C4-2B (cell line): ENCODE data around the gene GALNT10.

Experiments
- ZFX ChIP-seq: fragments of 450-650 bp; IDR thresholded peaks from 2 replicates; pipeline ENCODE4 v1.6.1; 2017
- TF ChIP-seq, protein P1 (sequence below): fragments of 450-650 bp; conservative IDR thresholded peaks from 2 replicates; pipeline ENCODE4 v1.5.1; 2017; ENCODE audit warnings: mild to moderate bottlenecking

DNA sequence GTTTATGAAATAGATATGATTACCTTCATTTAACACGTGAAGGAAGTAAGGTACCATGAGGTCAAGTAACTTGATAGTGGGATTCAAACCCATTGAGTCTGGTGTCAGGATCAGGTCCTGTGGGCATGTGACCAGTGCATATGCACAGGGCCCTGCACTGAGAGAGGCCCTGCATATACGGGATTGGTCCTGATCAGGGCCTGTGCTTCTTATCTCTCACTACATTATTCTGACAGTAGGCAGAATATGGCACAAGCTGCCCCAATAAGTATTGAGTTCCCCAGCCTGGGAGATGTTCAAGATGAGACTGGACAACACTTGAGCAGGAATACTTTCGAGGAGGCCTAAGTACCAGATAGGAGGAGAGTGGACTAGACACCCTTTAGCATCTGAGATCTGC, 44.0 kb downstream of the GALNT10 start:
- TF ChIP-seq, protein P1, sequence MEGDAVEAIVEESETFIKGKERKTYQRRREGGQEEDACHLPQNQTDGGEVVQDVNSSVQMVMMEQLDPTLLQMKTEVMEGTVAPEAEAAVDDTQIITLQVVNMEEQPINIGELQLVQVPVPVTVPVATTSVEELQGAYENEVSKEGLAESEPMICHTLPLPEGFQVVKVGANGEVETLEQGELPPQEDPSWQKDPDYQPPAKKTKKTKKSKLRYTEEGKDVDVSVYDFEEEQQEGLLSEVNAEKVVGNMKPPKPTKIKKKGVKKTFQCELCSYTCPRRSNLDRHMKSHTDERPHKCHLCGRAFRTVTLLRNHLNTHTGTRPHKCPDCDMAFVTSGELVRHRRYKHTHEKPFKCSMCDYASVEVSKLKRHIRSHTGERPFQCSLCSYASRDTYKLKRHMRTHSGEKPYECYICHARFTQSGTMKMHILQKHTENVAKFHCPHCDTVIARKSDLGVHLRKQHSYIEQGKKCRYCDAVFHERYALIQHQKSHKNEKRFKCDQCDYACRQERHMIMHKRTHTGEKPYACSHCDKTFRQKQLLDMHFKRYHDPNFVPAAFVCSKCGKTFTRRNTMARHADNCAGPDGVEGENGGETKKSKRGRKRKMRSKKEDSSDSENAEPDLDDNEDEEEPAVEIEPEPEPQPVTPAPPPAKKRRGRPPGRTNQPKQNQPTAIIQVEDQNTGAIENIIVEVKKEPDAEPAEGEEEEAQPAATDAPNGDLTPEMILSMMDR = no peak
- no peak for TF ChIP-seq ZFX
